Activated gamma-delta T cell treated with anti-CD3 and anti-CD28 coated beads, Interleukin-2, amount 50 U/mL, for 16 hours (primary cell): ENCODE results near the gene IQSEC1.

Experiments
- DNase-seq: peaks from one replicate; pipeline ENCODE4 v3.0.0-alpha.2; 2020; ENCODE audit warnings: low read depth

The IQSEC1 gene

GRCh38 chr3:12907296-12907695 lies 165.9 kb downstream of the IQSEC1 start:
- DNase-seq = no peak

- no peak for DNase-seq
Observed at GRCh38 chr3:12906916-12907290, 166.3 kb downstream of the IQSEC1 start.

- DNase-seq = no peak
Observed at GRCh38 chr3:12906141-12906915, 166.9 kb downstream of the IQSEC1 start.

- no peak for DNase-seq
Observed at GRCh38 chr3:12905316-12906071, 167.7 kb downstream of the IQSEC1 start.

- no peak for DNase-seq
Observed at GRCh38 chr3:12904951-12905315, 168.3 kb downstream of the IQSEC1 start.

GRCh38 chr3:12903881-12904280 lies 169.3 kb downstream of the IQSEC1 start:
- no peak for DNase-seq

- DNase-seq = no peak
Observed at GRCh38 chr3:12903000-12903800, 170.0 kb downstream of the IQSEC1 start.

- no peak for DNase-seq
Observed at GRCh38 chr3:12902181-12902999, 170.8 kb downstream of the IQSEC1 start.

GRCh38 chr3:12901623-12902045 lies 171.6 kb downstream of the IQSEC1 start:
- no peak for DNase-seq

GRCh38 chr3:12900885-12901411 lies 172.3 kb downstream of the IQSEC1 start:
- DNase-seq = no peak

- DNase-seq = no peak
Observed at GRCh38 chr3:12898965-12899755, 174.1 kb downstream of the IQSEC1 start.

GRCh38 chr3:12898290-12898964 lies 174.8 kb downstream of the IQSEC1 start:
- DNase-seq = no peak

- no peak for DNase-seq
Observed at GRCh38 chr3:12897381-12898289, 175.6 kb downstream of the IQSEC1 start.

GRCh38 chr3:12896063-12896985 lies 176.9 kb downstream of the IQSEC1 start:
- no peak for DNase-seq

GRCh38 chr3:12895391-12896062 lies 177.7 kb downstream of the IQSEC1 start:
- no peak for DNase-seq

- DNase-seq = no peak
Observed at GRCh38 chr3:12894629-12895028, 178.6 kb downstream of the IQSEC1 start.

GRCh38 chr3:12893852-12894251 lies 179.4 kb downstream of the IQSEC1 start:
- DNase-seq = no peak
